CD4-positive, CD25-positive, alpha-beta regulatory T cell (primary cell): ENCODE measurements around the gene BCL6B. TPM values are rescaled to one million over a fixed set of nuclear protein-coding genes. Genes with fewer than 3 reads are reported as not detected.

Source experiments
- ATAC-seq, 2 donors: fragments of 150-1000 bp; cut with Tn5 transposase; one replicate each; pipeline ENCODE4 v1.10.0; 2021; ENCODE audit warnings: low read depth in 2 of 2, moderate number of reproducible peaks in 2 of 2, moderate library complexity in 1 of 2
- DNase-seq, 3 donors: peaks; one replicate each; pipeline versions ENCODE4 v3.0.0 to v3.0.0-alpha.2; 2012 to 2022; ENCODE audit warnings: mixed read lengths in 1 of 3
- H3K27ac ChIP-seq: one replicate; pipeline ENCODE4 v1.7.0; 2013; ENCODE audit warnings: mild to moderate bottlenecking, low read length; ENCODE audit not compliant: insufficient read depth, poor library complexity, severe bottlenecking
- H3K27me3 ChIP-seq: one replicate; pipeline ENCODE4 v1.7.0; 2013; ENCODE audit warnings: low read length; ENCODE audit not compliant: control insufficient read depth, insufficient read depth
- H3K36me3 ChIP-seq: one replicate; pipeline ENCODE4 v1.7.0; 2013; ENCODE audit warnings: mild to moderate bottlenecking, low read length, moderate library complexity; ENCODE audit not compliant: control insufficient read depth, insufficient read depth
- H3K4me1 ChIP-seq: 2 replicates; pipeline ENCODE4 v1.7.0; 2013; ENCODE audit warnings: mild to moderate bottlenecking, low read length; ENCODE audit not compliant: insufficient read depth, control insufficient read depth, poor library complexity, severe bottlenecking
- H3K4me3 ChIP-seq: one replicate; pipeline ENCODE4 v1.7.0; 2013; ENCODE audit warnings: low read depth, mild to moderate bottlenecking, low read length, moderate library complexity
- H3K9me3 ChIP-seq, 2 experiments: 1 replicate in 1 of 2; 2 replicates in 1 of 2; pipeline ENCODE4 v1.7.0; 2013; ENCODE audit warnings: low read length in 2 of 2, mild to moderate bottlenecking in 1 of 2, moderate library complexity in 1 of 2; ENCODE audit not compliant: control insufficient read depth in 2 of 2
- H3K27ac Mint-ChIP-seq, 3 donors: one replicate each; pipeline ENCODE4 v1.8.0; 2020 to 2022; ENCODE audit warnings: mild to moderate bottlenecking in 3 of 3, mixed read lengths in 3 of 3, moderate library complexity in 2 of 3
- H3K27me3 Mint-ChIP-seq: one replicate; pipeline ENCODE4 v1.8.0; 2022; ENCODE audit warnings: mild to moderate bottlenecking, mixed read lengths
- H3K36me3 Mint-ChIP-seq: one replicate; pipeline ENCODE4 v1.8.0; 2020; ENCODE audit warnings: mixed read lengths
- H3K4me1 Mint-ChIP-seq, 4 donors: one replicate each; pipeline ENCODE4 v1.8.0; 2020 to 2022; ENCODE audit warnings: mixed read lengths in 4 of 4, mild to moderate bottlenecking in 1 of 4
- H3K4me3 Mint-ChIP-seq, 4 donors: one replicate each; pipeline ENCODE4 v1.8.0; 2020 to 2022; ENCODE audit warnings: mild to moderate bottlenecking in 4 of 4, mixed read lengths in 4 of 4, moderate library complexity in 3 of 4
- H3K9me3 Mint-ChIP-seq, 7 donors: one replicate each; pipeline ENCODE4 v1.8.0; 2020 to 2022; ENCODE audit warnings: mixed read lengths in 7 of 7, mild to moderate bottlenecking in 3 of 7, moderate library complexity in 2 of 7
- polyA plus RNA-seq, 4 donors: library from polyadenylated mRNA; unstranded; fragments of 300-500 nt; fragmentation: Illumina TruSeq; gene quantifications; one replicate each; pipeline ENCODE4 v1.2.3, GENCODE V29; 2021
- total RNA-seq: library from RNA; stranded (reverse); gene quantifications from one replicate; pipeline ENCODE4 v1.2.3, GENCODE V29; 2022

The BCL6B gene
- total and polyA plus RNA-seq, 5 donors from 2014 or later, result 0.42 TPM; not detected in 4

DNA sequence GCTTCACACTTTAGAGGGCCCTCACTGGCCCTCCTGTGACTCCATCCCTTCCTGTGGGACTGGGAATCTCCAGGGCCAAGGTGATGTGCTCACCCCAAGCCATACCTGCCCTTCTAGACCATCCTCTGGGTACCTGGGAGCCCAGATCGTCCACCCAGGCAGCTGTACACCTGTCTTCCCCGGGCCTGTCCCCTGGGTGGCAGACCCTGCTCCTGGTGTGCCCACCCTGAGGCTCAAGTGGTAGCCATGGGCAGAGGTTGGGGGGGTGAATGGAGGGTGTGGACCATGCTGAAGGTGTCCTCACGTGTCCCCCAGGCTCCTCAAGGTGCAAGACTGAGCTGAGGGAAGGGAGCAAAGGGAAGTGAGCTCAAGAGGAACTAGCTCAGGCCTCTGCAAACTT is 47.9 kb downstream of the BCL6B start:
- Mint-ChIP-seq H3K4me1 (no peaks in the 10 kb centered on the region), H3K4me3 (no peak overlapping the region), H3K27me3 (peaks cover 16% of the 10 kb centered on the region), H3K36me3 (no peaks in the 10 kb centered on the region), H3K9me3 (peaks cover 0 to 22% (median 10%) of the 10 kb centered on the region in 7 donors), H3K27ac (no peak overlapping the region)
- no peaks in the 10 kb centered on the region for H3K36me3 ChIP-seq
- DNase-seq (no peak), ATAC-seq (no peak)
- H3K27ac ChIP-seq, result no peak overlapping the region
- H3K27me3 ChIP-seq, result no peaks in the 10 kb centered on the region
- H3K4me3 ChIP-seq, result no peak overlapping the region
- peaks cover 7 to 13% of the 10 kb centered on the region in 2 experiments for H3K9me3 ChIP-seq
- no peaks in the 10 kb centered on the region for H3K4me1 ChIP-seq

DNA sequence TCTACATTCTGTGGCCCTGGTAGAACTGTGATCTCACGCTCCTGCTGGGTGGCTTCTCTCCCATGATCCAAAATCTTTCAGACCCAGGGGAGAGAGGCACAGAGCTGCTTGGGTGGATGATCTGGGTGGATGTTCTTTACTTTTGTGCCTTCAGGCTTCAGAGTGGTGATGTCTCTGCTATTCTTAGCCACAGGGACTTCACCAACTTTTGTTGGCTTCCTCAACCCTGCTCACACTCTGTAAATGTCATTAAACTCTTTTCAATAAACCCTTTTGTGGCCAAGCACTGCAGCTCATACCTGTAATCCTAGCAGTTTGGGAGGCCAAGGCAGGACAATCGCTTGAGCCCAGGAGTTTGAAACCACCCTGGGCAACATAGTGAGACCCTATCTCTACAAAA is 49.6 kb downstream of the BCL6B start:
- no peak for ATAC-seq
- H3K4me3 ChIP-seq, result no peak overlapping the region
- Mint-ChIP-seq H3K36me3 (no peaks in the 10 kb centered on the region), H3K4me1 (no peaks in the 10 kb centered on the region), H3K4me3 (no peak overlapping the region), H3K27me3 (peaks cover 12% of the 10 kb centered on the region), H3K27ac (no peak overlapping the region), H3K9me3 (peaks cover 0 to 17% (median 10%) of the 10 kb centered on the region in 7 donors)
- H3K9me3 ChIP-seq, result peaks cover 7 to 13% of the 10 kb centered on the region in 2 experiments
- H3K27me3 ChIP-seq, result no peaks in the 10 kb centered on the region
- no peak overlapping the region for H3K27ac ChIP-seq
- H3K36me3 ChIP-seq, result no peaks in the 10 kb centered on the region
- DNase-seq, result no peak
- no peaks in the 10 kb centered on the region for H3K4me1 ChIP-seq

DNA sequence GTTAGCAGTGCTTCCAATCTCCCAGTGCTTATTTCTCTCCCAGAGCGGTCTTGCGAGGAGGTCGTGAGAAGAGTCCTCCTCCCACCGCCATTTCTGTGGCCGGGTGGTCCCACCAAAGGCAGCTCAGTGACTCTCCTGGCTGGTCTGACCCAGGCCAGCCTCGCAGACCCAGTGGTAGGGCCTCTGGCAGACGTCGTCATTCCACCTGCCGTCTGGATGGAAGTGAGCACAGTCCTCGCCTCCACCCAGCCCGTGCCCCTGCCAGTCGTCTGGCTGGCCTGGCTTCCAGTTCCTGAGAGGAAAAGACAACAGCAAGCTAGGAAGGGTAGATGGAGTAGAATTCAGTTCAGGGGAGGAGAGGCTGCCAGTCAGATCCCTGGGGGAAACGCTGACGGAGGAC is 52.1 kb downstream of the BCL6B start:
- Mint-ChIP-seq H3K4me1 (no peaks in the 10 kb centered on the region), H3K9me3 (peaks cover 0 to 4% (median 0%) of the 10 kb centered on the region in 7 donors), H3K4me3 (no peak overlapping the region), H3K27ac (no peak overlapping the region), H3K27me3 (no peaks in the 10 kb centered on the region), H3K36me3 (no peaks in the 10 kb centered on the region)
- no peaks in the 10 kb centered on the region for H3K4me1 ChIP-seq
- DNase-seq (no peak), ATAC-seq (no peak)
- no peaks in the 10 kb centered on the region for H3K27me3 ChIP-seq
- H3K4me3 ChIP-seq, result no peak overlapping the region
- H3K27ac ChIP-seq, result no peak overlapping the region
- no peaks in the 10 kb centered on the region for H3K9me3 ChIP-seq
- no peaks in the 10 kb centered on the region for H3K36me3 ChIP-seq

DNA sequence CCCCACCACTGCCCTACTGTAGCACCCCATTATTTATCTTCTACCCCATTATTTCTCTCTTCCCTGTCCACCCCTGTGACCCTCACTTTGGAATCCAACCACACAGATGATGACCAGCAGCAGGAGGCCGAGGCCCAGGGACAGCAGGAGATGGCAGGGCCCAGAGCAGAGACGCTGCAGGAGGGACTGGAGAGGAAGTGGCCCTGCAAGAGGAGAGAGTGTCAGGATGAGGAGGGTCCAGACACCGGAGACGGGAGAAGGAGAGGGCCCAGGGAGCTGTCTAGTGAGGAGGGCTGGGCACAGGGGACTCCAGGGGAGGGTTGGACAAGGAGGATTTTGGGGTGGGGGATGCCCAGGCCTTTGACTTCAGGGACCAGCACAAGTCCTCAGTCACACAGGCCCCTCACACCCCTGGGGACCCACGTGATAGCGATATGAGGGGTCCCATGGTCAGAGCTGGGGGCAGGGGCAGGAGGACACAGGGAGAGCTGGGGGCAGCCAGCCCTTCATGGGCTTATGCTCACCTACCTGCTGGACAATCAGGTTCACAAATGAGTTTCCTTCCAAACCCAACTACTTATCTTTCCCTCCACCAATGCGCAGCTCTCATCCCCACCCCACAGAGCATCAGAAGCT is 55.2 kb downstream of the BCL6B start:
- H3K36me3 ChIP-seq, result no peaks in the 10 kb centered on the region
- ATAC-seq, result no peak
- DNase-seq, result no peak
- peaks cover 0 to 11% (median 6%) of the 10 kb centered on the region in 4 donors for H3K4me1 Mint-ChIP-seq
- H3K36me3 Mint-ChIP-seq, result no peaks in the 10 kb centered on the region
- no peak overlapping the region for H3K27ac ChIP-seq
- no peaks in the 10 kb centered on the region for H3K27me3 ChIP-seq
- H3K4me1 ChIP-seq, result peaks cover 12% of the 10 kb centered on the region
- H3K9me3 ChIP-seq, result no peaks in the 10 kb centered on the region
- no peak overlapping the region for H3K4me3 Mint-ChIP-seq
- H3K27me3 Mint-ChIP-seq, result peaks cover 8% of the 10 kb centered on the region
- no peak overlapping the region for H3K4me3 ChIP-seq
- no peaks in the 10 kb centered on the region for H3K9me3 Mint-ChIP-seq
- H3K27ac Mint-ChIP-seq, result no peak overlapping the region

DNA sequence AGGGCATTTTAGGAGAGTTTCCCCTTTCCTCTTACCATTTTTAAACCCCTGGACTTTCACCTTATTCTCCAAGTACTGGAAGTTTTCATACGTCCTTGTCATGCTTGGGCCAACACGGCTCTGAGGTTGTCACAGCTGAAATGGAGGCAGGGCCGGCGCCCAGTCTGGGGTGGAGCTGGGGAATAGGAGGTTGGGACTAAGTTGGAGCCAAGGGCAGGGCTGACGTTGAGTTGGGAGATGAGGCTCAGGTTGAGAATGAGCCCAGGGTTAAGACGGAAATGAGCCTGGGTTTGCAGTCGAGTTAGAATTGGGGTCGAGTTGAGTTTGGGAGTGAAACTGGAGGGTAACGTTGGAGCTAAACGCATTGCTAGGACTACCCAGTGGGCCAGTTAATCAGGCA is 55.9 kb downstream of the BCL6B start:
- H3K36me3 ChIP-seq, result no peaks in the 10 kb centered on the region
- H3K9me3 Mint-ChIP-seq, result no peaks in the 10 kb centered on the region
- no peak overlapping the region for H3K27ac Mint-ChIP-seq
- ATAC-seq (no peak), DNase-seq (no peak)
- H3K4me1 ChIP-seq, result peaks cover 12% of the 10 kb centered on the region
- no peak overlapping the region for H3K4me3 ChIP-seq
- no peaks in the 10 kb centered on the region for H3K9me3 ChIP-seq
- H3K27ac ChIP-seq, result no peak overlapping the region
- H3K36me3 Mint-ChIP-seq, result no peaks in the 10 kb centered on the region
- peaks cover 0 to 15% (median 9%) of the 10 kb centered on the region in 4 donors for H3K4me1 Mint-ChIP-seq
- no peaks in the 10 kb centered on the region for H3K27me3 ChIP-seq
- peaks cover 13% of the 10 kb centered on the region for H3K27me3 Mint-ChIP-seq
- H3K4me3 Mint-ChIP-seq, result peak overlapping the region in 1 of 4 donors; percentile 49

Other genes with a start within 250 kb of the BCL6B start
- 0.54 TPM for gene FBXO39, start 246.8 kb upstream of the BCL6B start, total RNA-seq
- gene FBXO39, start 246.8 kb upstream of the BCL6B start, polyA plus RNA-seq, result under 1 TPM in 1 of 4 donors, not detected in 3; 0.13 TPM
- not detected for gene TEKT1, start 191.3 kb upstream of the BCL6B start, total RNA-seq
- gene TEKT1, start 191.3 kb upstream of the BCL6B start, polyA plus RNA-seq, result not detected
- 2.7 TPM for gene ALOX12, start 27.0 kb upstream of the BCL6B start, total RNA-seq
- gene ALOX12, start 27.0 kb upstream of the BCL6B start, polyA plus RNA-seq, result under 1 TPM; 0.18 to 0.88 (median 0.20) TPM
- 128 TPM for gene RNASEK, start 10.4 kb upstream of the BCL6B start, total RNA-seq
- gene RNASEK, start 10.4 kb upstream of the BCL6B start, polyA plus RNA-seq, result 100 to 1,000 TPM; 556 to 649 (median 611) TPM
- gene SLC16A13, start 13.0 kb downstream of the BCL6B start, total RNA-seq, result 3.8 TPM
- gene SLC16A13, start 13.0 kb downstream of the BCL6B start, polyA plus RNA-seq, result 1 to 10 TPM; 1.1 to 1.9 (median 1.5) TPM
- 0.39 TPM for gene SLC16A11, start 21.0 kb downstream of the BCL6B start, total RNA-seq
- gene SLC16A11, start 21.0 kb downstream of the BCL6B start, polyA plus RNA-seq, result 1 to 10 TPM in 1 of 4 donors, under 1 TPM in 2, not detected in 1; 0.30 to 1.2 (median 0.67) TPM
- not detected for gene CLEC10A, start 57.2 kb downstream of the BCL6B start, total RNA-seq
- gene CLEC10A, start 57.2 kb downstream of the BCL6B start, polyA plus RNA-seq, result not detected
- not detected for gene ASGR2, start 91.8 kb downstream of the BCL6B start, total RNA-seq
- not detected for gene ASGR2, start 91.8 kb downstream of the BCL6B start, polyA plus RNA-seq
- gene ASGR1, start 156.3 kb downstream of the BCL6B start, total RNA-seq, result not detected
- under 1 TPM in 1 of 4 donors, not detected in 3; 0.24 TPM for gene ASGR1, start 156.3 kb downstream of the BCL6B start, polyA plus RNA-seq
- gene DLG4, start 196.8 kb downstream of the BCL6B start, total RNA-seq, result 2.9 TPM
- gene DLG4, start 196.8 kb downstream of the BCL6B start, polyA plus RNA-seq, result under 1 TPM; 0.22 to 0.73 (median 0.42) TPM
- gene ACADVL, start 196.9 kb downstream of the BCL6B start, total RNA-seq, result 277 TPM
- gene ACADVL, start 196.9 kb downstream of the BCL6B start, polyA plus RNA-seq, result 10 to 100 TPM; 73.6 to 92.3 (median 84.9) TPM
- 35.8 TPM for gene DVL2, start 211.5 kb downstream of the BCL6B start, total RNA-seq
- gene DVL2, start 211.5 kb downstream of the BCL6B start, polyA plus RNA-seq, result 10 to 100 TPM; 10.5 to 19.4 (median 15.7) TPM
- gene PHF23, start 216.4 kb downstream of the BCL6B start, total RNA-seq, result 16.0 TPM
- gene PHF23, start 216.4 kb downstream of the BCL6B start, polyA plus RNA-seq, result 10 to 100 TPM; 17.0 to 24.8 (median 21.2) TPM
- 227 TPM for gene GABARAP, start 219.4 kb downstream of the BCL6B start, total RNA-seq
- 1,000 to 10,000 TPM in 2 of 4 donors, 100 to 1,000 TPM in 2; 939 to 1,205 (median 986) TPM for gene GABARAP, start 219.4 kb downstream of the BCL6B start, polyA plus RNA-seq
- gene CTDNEP1, start 228.7 kb downstream of the BCL6B start, total RNA-seq, result 114 TPM
- gene CTDNEP1, start 228.7 kb downstream of the BCL6B start, polyA plus RNA-seq, result 10 to 100 TPM; 33.0 to 40.7 (median 38.8) TPM
- 31.6 TPM for gene ELP5, start 229.2 kb downstream of the BCL6B start, total RNA-seq
- gene ELP5, start 229.2 kb downstream of the BCL6B start, polyA plus RNA-seq, result 10 to 100 TPM; 54.5 to 74.0 (median 59.0) TPM
- gene CLDN7, start 239.4 kb downstream of the BCL6B start, total RNA-seq, result not detected
- 1 to 10 TPM in 2 of 4 donors, under 1 TPM in 2; 0.55 to 2.0 (median 1.3) TPM for gene CLDN7, start 239.4 kb downstream of the BCL6B start, polyA plus RNA-seq